Measurements from ENCODE around the gene PVALEF.

The PVALEF gene

DNA sequence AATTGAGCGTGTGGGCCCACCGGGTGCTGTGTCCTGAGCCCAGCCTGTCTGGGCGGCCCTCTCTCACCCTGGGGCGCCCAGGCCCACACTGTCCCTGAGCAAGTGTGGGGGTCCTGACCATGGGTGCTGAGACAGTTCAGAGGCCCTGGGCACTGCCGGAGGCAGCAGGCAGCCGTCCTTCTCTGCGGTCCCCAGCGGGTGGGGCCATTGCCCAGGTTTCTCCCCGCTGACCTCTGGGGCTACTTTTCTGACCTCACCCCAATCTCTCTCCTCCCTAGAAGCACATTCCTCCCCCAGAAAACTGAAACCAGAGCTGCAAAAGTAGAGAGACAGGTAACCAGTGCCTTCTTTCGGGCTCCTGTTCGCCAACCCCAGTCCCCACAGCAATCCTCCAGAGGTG is 36.0 kb upstream of the PVALEF start:
- ATAC-seq (ENCODE audit: low read depth) (no peak), DNase-seq (ENCODE audit: low spot score) (no peak)
- no peak for TF ChIP-seq CTCF (IDR thresholded peaks at IDR 0.05; ENCODE audit: poor library complexity, severe bottlenecking)
- no peaks in the 10 kb centered on the region for H3K27me3 ChIP-seq (ENCODE audit: insufficient read depth, poor library complexity, severe bottlenecking)
- H3K27ac ChIP-seq (ENCODE audit: poor library complexity, severe bottlenecking) = no peak overlapping the region
- H3K36me3 ChIP-seq (ENCODE audit: low read depth) = no peaks in the 10 kb centered on the region
- H3K4me3 ChIP-seq (ENCODE audit: severe bottlenecking) = no peak overlapping the region
- H3K4me1 ChIP-seq (ENCODE audit: insufficient read depth, poor library complexity, severe bottlenecking) = no peaks in the 10 kb centered on the region
- H3K9me3 ChIP-seq (ENCODE audit: severe bottlenecking) = no peaks in the 10 kb centered on the region

DNA sequence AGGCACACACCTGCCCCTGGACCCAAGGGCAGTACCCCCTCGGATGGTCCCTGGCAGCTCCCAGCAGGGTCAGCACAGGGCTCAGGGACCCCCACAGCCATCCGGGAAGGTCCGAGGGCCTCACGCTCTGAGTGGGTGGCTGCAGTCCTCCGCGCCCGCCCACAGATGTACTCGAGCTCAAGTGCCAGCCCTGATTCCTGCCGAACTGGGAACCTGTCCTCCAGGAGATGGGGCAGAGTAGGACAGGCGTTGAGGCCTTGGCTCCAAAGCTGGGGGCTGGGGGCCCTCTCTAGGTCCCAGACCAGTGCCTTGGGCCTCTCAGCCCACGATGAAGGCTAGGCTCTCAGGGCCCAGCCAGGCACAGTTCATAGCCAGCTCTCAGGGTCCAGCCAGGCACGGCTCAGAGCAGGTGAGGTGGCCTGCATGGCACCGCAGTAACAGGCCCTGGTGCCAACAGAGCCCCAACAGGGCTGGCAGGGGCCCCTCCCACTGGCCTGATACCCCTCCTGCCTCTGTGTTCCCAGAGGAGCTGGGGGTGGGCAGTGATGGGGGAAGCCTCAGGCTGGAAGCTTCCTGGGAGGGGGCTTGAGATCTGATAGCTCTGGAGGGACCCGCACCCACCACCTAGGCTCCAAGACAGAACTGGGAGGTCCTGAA is 35.5 kb upstream of the PVALEF start:
- H3K36me3 ChIP-seq (ENCODE audit: low read depth) = no peaks in the 10 kb centered on the region
- DNase-seq (ENCODE audit: low spot score) (no peak), ATAC-seq (ENCODE audit: low read depth) (no peak)
- TF ChIP-seq CTCF (IDR thresholded peaks at IDR 0.05; ENCODE audit: poor library complexity, severe bottlenecking) = no peak
- no peak overlapping the region for H3K27ac ChIP-seq (ENCODE audit: poor library complexity, severe bottlenecking)
- no peaks in the 10 kb centered on the region for H3K9me3 ChIP-seq (ENCODE audit: severe bottlenecking)
- H3K27me3 ChIP-seq (ENCODE audit: insufficient read depth, poor library complexity, severe bottlenecking) = no peaks in the 10 kb centered on the region
- H3K4me1 ChIP-seq (ENCODE audit: insufficient read depth, poor library complexity, severe bottlenecking) = no peaks in the 10 kb centered on the region
- no peak overlapping the region for H3K4me3 ChIP-seq (ENCODE audit: severe bottlenecking)

- Histone ChIP-seq H3K4me3 (ENCODE audit: severe bottlenecking) (no peak overlapping the region), H3K9me3 (ENCODE audit: severe bottlenecking) (no peaks in the 10 kb centered on the region), H3K36me3 (ENCODE audit: low read depth) (no peaks in the 10 kb centered on the region), H3K27ac (ENCODE audit: poor library complexity, severe bottlenecking) (no peak overlapping the region), H3K4me1 (ENCODE audit: insufficient read depth, poor library complexity, severe bottlenecking) (no peaks in the 10 kb centered on the region), H3K27me3 (ENCODE audit: insufficient read depth, poor library complexity, severe bottlenecking) (no peaks in the 10 kb centered on the region)
- ATAC-seq (ENCODE audit: low read depth) = no peak
- no peak for DNase-seq (ENCODE audit: low spot score)
- no peak for TF ChIP-seq CTCF (IDR thresholded peaks at IDR 0.05; ENCODE audit: poor library complexity, severe bottlenecking)
Measured at GRCh38 chr17:81130385-81131361, 34.6 kb upstream of the PVALEF start.

DNA sequence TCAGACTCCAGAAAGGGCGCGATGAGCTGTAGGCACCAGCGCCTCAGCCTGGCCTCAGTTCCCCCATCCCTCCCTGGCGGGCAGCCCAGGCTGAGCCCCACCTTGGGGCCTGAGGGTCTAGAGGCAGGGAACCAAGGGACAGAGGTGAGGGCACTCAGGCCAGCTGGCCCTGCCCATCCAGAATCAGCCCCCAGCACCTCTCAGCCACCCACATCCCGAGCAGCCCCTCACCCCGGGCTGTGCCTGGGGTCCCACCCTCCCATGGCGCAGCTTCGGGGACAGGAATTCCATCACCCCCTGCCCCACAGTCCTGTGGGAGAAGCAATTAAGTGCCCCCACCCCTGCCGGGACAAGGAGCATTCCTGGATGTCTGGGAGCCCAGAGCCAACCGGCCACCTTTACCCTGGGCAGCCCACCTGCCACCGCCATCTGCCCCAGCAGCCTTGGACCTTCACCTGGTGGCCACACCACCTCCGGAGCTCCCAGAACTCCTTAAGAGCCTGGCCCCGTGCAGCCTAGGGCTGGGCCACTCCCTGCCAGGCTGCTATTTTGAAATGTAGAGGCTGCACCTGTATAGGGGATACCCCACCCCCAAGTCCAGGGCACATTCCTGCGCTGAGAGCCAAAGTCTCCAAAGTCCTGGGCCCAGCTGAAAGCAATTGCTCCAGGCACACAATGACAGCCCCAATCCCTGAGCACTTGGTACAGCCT is 33.7 kb upstream of the PVALEF start:
- Histone ChIP-seq H3K27me3 (ENCODE audit: insufficient read depth, poor library complexity, severe bottlenecking) (no peaks in the 10 kb centered on the region), H3K4me3 (ENCODE audit: severe bottlenecking) (no peak overlapping the region), H3K4me1 (ENCODE audit: insufficient read depth, poor library complexity, severe bottlenecking) (no peaks in the 10 kb centered on the region), H3K9me3 (ENCODE audit: severe bottlenecking) (no peaks in the 10 kb centered on the region), H3K36me3 (ENCODE audit: low read depth) (no peaks in the 10 kb centered on the region), H3K27ac (ENCODE audit: poor library complexity, severe bottlenecking) (no peak overlapping the region)
- no peak for ATAC-seq (ENCODE audit: low read depth)
- TF ChIP-seq CTCF (IDR thresholded peaks at IDR 0.05; ENCODE audit: poor library complexity, severe bottlenecking) = no peak
- no peak for DNase-seq (ENCODE audit: low spot score)
